GM12892 (cell line): ENCODE results near the gene EVPLL.

Experiments used
- POLR2A ChIP-seq: IDR thresholded peaks from 2 replicates; pipeline ENCODE4 v1.6.1; 2011; ENCODE audit warnings: low read depth, low read length, control low read depth
- POLR2AphosphoS5 ChIP-seq: IDR thresholded peaks from 2 replicates; pipeline ENCODE4 v1.6.1; 2011; ENCODE audit warnings: low read depth, low read length, control low read depth
- TAF1 ChIP-seq: IDR thresholded peaks from 2 replicates; pipeline ENCODE4 v1.6.1; 2011; ENCODE audit warnings: low read depth, mild to moderate bottlenecking, control low read depth, low read length, borderline replicate concordance

DNA sequence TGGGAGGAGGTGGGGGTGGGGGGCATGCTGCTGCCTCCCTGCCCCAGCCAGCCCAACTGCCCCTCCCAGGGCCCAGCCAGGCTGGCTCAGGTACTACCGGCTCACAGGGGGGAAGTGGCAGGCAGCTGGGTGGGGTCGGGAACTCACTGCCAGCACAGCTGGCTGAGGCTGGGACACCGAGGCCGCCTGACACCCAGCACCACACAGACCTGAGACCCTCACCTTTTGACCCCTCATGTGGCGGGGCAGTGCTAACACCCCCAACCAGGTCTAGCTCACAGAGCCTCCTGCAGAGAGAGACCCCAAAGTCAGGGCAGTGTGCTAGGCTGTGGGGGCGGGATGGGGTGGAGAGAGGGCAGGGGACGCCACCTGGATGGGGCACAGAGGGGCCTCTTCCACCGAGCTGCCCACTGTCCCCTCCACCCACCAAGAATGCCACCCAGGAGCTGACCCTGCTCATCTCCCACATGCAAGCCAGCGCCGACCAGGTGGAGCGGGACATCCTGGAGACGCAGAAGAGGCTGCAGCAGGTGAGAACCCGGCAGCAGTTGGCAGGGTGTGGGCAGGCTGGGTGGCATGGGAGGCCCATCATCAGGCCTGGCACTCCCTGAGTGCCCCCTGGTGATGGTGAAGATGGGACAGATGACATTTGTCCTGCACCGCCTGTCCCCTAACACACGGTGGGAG, 3.0 kb downstream of the EVPLL start:
- TF ChIP-seq POLR2A (no peak), TAF1 (no peak), POLR2AphosphoS5 (no peak)
